ENCODE results near the gene TELO2. TPM values are rescaled to one million over a fixed set of nuclear protein-coding genes. Genes with fewer than 3 reads are reported as not detected.

TELO2 gene
- total RNA-seq, 1 donor from 2014 or later, result 94.1 TPM

DNA sequence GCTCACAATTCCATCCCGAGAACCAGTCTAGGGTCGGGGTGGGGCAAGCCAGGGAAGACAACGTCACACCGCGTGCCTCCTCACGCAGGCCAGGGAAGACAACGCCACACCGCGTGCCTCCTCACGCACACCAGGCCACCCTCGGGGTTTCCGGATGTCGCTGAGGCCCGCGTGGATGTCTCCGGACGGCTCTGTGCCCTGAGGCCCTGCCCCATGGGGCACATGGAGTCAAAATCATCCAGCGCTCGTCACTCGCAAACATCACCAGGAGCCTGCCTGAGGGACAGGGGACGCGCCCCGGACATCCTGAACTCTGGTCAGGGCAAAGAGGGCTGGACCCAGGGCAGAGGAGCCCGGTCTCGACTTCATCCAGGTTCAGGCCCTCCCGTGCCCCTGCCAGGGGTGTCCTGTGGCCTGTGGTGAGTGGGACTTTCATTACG is 44.0 kb downstream of the TELO2 start:
- Mint-ChIP-seq H3K27me3 (ENCODE audit: insufficient read depth) (no peaks in the 10 kb centered on the region), H3K36me3 (ENCODE audit: low read depth) (peaks cover 31% of the 10 kb centered on the region), H3K4me3 (peak overlapping the region; percentile 98), H3K9me3 (no peaks in the 10 kb centered on the region), H3K4me1 (ENCODE audit: low read depth) (peaks cover 48% of the 10 kb centered on the region), H3K27ac (peak overlapping the region; percentile 77)
- intact Hi-C loops (cut with micrococcal nuclease), result loop anchor here (5.0 to 10.0 kb wide), 2 partner anchors 175 to 232 kb away; partner anchors contain the start of gene UBE2I
- DNase-seq (ENCODE audit: low spot score), result no peak

DNA sequence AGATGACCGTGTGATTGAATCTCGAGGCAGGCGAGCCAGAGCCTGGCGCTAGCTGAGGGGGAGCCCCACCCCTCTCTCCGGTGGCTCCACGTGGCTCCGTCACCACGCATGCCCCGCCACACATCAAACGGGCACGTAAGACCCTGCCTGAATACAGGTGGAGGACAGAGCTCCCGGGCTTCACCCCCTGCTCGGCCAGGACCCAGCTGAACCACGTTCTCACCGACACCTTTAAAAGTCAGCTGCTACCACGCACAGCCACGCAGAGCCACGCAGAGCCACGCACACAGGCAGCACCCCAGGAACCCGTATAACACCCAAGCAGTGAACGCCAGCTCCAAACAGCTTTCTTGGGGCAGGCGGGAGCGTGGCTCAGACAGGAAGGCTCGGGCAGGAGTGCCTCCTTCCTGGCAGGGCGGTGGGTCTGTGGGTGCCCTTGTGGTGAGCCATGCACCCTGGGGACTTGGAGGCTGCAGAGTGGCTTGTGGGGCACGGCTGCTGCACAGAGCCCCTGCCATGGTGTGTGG is 44.7 kb downstream of the TELO2 start:
- no peak for DNase-seq (ENCODE audit: low spot score)
- peaks cover 34% of the 10 kb centered on the region for H3K36me3 Mint-ChIP-seq (ENCODE audit: low read depth)

DNA sequence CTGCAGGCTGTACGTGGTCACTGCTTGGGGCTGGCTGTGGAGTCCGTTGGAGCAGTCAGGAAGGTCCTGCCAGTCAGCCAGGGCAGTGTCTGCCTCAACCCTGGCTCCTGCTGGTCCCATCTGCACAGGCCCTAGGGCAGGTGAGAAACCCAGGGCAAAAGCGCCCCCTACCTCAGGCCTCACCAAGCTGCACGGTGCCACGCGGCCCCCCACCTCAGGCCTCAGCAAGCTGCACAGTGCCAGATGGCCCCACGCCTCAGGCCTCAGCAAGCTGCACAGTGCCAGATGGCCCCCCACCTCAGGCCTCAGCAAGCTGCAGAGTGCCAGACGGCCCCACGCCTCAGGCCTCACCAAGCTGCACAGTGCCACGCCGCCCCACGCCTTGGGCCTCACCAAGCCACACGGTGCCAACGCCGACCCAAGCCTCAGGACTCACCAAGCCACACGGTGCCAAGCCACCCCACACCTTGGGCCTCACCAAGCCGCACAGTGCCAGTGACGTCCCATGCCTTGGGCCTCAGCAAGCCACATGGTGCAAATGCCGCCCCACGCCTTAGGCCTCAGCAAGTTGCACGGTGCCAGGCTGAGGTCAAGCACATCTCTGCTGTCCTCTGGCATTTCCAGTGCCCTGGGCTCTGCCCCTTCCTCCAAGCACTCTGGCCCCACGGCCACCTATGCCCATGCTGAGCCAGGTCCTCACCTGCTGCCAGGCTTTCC is 45.8 kb downstream of the TELO2 start:
- H3K27ac Mint-ChIP-seq, result peak overlapping the region; percentile 55
- H3K9me3 Mint-ChIP-seq, result no peaks in the 10 kb centered on the region
- intact Hi-C loops (cut with micrococcal nuclease), result loop anchor here (5.0 to 10.0 kb wide), 2 partner anchors 177 to 234 kb away; partner anchors contain the start of gene UBE2I
- H3K4me3 Mint-ChIP-seq, result no peak overlapping the region
- H3K4me1 Mint-ChIP-seq (ENCODE audit: low read depth), result peaks cover 55% of the 10 kb centered on the region
- no peaks in the 10 kb centered on the region for H3K27me3 Mint-ChIP-seq (ENCODE audit: insufficient read depth)
- no peak for DNase-seq (ENCODE audit: low spot score)
- peaks cover 40% of the 10 kb centered on the region for H3K36me3 Mint-ChIP-seq (ENCODE audit: low read depth)

More for the DNA sequence above, 44.7 kb downstream of the TELO2 start:
- intact Hi-C loops (cut with micrococcal nuclease), result loop anchor here (5.0 to 10.0 kb wide), 2 partner anchors 176 to 233 kb away; partner anchors contain the start of gene UBE2I
- no peaks in the 10 kb centered on the region for H3K9me3 Mint-ChIP-seq
- peak overlapping the region; percentile 77 for H3K27ac Mint-ChIP-seq
- peak overlapping the region; percentile 98 for H3K4me3 Mint-ChIP-seq
- no peaks in the 10 kb centered on the region for H3K27me3 Mint-ChIP-seq (ENCODE audit: insufficient read depth)
- H3K4me1 Mint-ChIP-seq (ENCODE audit: low read depth), result peaks cover 52% of the 10 kb centered on the region

DNA sequence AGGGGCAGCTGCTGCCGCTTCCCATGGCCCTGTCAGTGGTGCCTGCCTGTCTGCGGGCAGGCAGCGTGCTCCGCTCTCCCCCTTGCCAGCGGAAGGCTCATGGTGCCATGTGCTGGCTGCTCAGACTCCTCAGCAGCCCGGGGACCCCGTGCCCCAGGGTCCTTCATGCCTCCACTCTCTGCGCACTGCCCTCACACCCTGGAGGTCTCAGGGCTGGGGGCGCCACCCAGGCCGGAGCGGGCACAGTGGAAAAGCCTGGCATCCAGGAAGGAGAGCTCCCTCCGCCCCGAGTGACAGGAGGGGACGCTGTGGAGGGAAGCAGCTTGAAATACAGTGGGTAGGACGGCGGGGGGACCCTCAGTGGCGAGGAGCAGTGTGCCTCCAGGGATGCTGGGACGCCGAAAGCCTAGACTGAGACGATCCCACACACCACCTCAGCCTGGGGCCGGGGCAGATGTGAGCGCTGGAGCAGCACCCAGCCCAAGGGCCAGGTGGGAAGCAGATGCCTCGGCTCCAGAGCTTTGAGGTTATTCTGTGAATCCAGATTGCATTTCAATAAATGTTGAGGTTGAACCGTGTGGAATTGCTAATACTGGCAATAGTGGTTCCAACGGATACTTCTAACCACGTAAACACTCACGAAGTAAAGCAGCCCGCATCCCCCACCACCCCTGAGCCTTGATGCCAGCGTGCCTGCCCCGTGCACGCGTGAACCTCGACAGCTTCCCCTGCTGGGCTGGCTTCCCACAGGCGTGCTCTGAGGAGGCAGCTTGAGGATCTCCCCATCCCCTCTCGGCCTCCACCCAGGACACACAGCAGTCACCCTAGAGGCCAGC is 46.8 kb downstream of the TELO2 start:
- Mint-ChIP-seq H3K9me3 (no peaks in the 10 kb centered on the region), H3K4me1 (ENCODE audit: low read depth) (peaks cover 55% of the 10 kb centered on the region), H3K4me3 (no peak overlapping the region), H3K36me3 (ENCODE audit: low read depth) (peaks cover 36% of the 10 kb centered on the region), H3K27me3 (ENCODE audit: insufficient read depth) (no peaks in the 10 kb centered on the region), H3K27ac (peak overlapping the region; percentile 55)
- DNase-seq (ENCODE audit: low spot score), result no peak
- intact Hi-C loops (cut with micrococcal nuclease), result loop anchor here (5.0 to 10.0 kb wide), 2 partner anchors 178 to 235 kb away; partner anchors contain the start of gene UBE2I

DNA sequence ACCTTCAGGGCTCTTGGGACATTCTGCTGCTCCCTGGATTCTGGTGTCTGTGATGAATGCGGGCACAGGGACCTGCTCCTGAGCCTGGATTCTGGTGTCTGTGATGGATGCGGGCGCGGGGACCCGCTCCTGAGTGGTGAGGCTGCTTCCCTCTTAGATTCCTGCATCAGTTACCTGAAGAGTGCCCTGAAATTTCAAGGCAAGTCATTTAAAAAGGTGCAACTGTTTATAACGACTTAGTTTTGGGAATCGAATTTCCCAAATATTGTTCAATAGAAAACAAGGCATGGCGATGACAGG is 47.3 kb downstream of the TELO2 start:
- DNase-seq (ENCODE audit: low spot score), result no peak
- Mint-ChIP-seq H3K4me1 (ENCODE audit: low read depth) (peaks cover 55% of the 10 kb centered on the region), H3K9me3 (no peaks in the 10 kb centered on the region), H3K36me3 (ENCODE audit: low read depth) (peaks cover 35% of the 10 kb centered on the region), H3K27ac (peak overlapping the region; percentile 53), H3K4me3 (no peak overlapping the region), H3K27me3 (ENCODE audit: insufficient read depth) (no peaks in the 10 kb centered on the region)
- intact Hi-C loops (cut with micrococcal nuclease), result no loop called here

DNA sequence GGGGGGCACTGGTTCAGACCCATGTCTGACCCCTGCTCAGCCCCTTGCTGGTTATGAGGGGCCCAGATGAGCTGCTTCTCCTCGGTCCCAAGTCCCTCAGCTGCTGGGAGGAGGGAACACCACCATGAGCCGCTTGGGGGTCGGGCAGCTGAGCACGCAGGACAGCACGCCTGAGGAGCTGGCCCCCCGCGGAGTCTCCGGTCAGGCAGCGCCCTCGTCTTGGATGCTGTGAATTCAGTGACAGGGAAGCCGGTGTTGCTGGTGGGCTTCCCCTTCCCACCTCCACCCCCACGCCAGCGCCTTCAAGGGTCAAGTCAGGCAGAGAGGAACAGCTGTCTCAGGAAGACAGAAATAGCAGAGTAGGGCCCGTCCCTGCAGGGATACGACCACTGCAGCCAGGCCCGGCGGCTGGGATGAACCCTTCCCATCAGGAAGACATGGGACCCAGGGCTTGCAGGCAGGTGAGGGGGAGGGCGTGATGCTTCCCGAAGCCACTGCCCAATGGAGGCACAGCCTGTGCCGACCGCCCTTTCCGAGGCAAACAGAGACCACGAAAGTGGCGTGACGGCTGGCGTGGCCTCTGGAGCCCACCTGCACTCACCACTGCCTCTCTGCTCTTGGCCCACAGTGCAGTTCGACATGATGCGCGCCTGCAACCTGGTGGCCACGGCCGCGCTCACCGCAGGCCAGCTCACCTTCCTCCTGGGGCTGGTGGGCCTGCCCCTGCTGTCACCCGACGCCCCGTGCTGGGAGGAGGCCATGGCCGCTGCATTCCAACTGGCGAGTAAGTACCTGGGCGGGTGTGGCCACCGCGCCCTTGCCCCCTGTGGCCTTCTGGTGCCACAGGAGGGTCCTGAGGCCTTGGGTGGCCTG is 48.4 kb downstream of the TELO2 start:
- Mint-ChIP-seq H3K9me3 (no peaks in the 10 kb centered on the region), H3K4me1 (ENCODE audit: low read depth) (peaks cover 50% of the 10 kb centered on the region), H3K4me3 (no peak overlapping the region), H3K27me3 (ENCODE audit: insufficient read depth) (no peaks in the 10 kb centered on the region), H3K27ac (peak overlapping the region; percentile 44), H3K36me3 (ENCODE audit: low read depth) (peaks cover 33% of the 10 kb centered on the region)
- DNase-seq (ENCODE audit: low spot score), result no peak
- intact Hi-C loops (cut with micrococcal nuclease), result loop anchor here (2.0 kb wide), 3 partner anchors 67 to 121 kb away; partner anchors contain the start of genes CLCN7, CRAMP1, IFT140 and UQCC4

DNA sequence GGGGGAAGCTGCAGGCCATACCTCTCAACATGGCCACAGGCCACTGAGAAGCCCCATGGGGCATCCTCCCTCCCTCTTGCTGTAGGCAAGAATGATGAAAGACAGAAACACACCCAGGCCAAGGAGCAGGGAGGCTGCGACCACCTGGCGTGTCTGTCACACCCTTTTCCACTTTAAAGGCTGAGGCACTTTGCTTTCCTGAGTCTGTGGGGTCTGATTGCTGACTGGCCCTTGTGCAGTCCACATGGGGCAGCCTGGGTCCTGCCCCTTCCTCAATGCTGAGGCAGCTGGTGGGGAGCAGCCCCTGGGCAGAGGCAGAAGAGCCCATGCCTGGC is 49.0 kb downstream of the TELO2 start:
- Mint-ChIP-seq H3K27me3 (ENCODE audit: insufficient read depth) (no peaks in the 10 kb centered on the region), H3K9me3 (no peaks in the 10 kb centered on the region), H3K36me3 (ENCODE audit: low read depth) (peaks cover 28% of the 10 kb centered on the region), H3K4me1 (ENCODE audit: low read depth) (peaks cover 44% of the 10 kb centered on the region), H3K4me3 (no peak overlapping the region), H3K27ac (peak overlapping the region; percentile 91)
- intact Hi-C loops (cut with micrococcal nuclease), result loop anchor here (2.0 kb wide), 3 partner anchors 67 to 121 kb away; partner anchors contain the start of genes CLCN7, CRAMP1, IFT140 and UQCC4
- no peak for DNase-seq (ENCODE audit: low spot score)

DNA sequence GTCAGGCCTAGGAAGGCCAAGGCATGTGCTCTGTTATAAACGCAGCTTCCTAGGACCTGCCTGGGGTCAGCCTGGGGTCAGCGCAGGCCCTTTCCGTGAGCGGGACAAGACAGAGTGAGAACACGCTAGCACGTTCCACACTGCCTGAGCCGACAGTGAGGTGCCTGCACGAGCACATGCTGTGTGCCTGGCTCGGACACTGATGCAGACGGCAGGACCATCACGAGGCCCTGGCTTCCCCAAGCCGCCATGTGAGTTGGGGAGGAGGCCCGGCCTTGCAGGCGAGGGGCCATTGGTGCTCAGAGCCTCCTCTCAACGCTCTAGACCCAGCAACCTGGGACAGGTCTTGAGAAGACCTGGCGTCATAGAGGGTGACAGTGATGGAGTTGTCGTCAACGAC is 49.4 kb downstream of the TELO2 start:
- no peaks in the 10 kb centered on the region for H3K9me3 Mint-ChIP-seq
- intact Hi-C loops (cut with micrococcal nuclease), result loop anchor here (2.0 kb wide), 3 partner anchors 68 to 122 kb away; partner anchors contain the start of genes CLCN7, CRAMP1, IFT140 and UQCC4
- H3K36me3 Mint-ChIP-seq (ENCODE audit: low read depth), result peaks cover 27% of the 10 kb centered on the region
- H3K4me1 Mint-ChIP-seq (ENCODE audit: low read depth), result peaks cover 41% of the 10 kb centered on the region
- H3K4me3 Mint-ChIP-seq, result no peak overlapping the region
- no peak for DNase-seq (ENCODE audit: low spot score)
- H3K27ac Mint-ChIP-seq, result peak overlapping the region; percentile 91
- H3K27me3 Mint-ChIP-seq (ENCODE audit: insufficient read depth), result no peaks in the 10 kb centered on the region

DNA sequence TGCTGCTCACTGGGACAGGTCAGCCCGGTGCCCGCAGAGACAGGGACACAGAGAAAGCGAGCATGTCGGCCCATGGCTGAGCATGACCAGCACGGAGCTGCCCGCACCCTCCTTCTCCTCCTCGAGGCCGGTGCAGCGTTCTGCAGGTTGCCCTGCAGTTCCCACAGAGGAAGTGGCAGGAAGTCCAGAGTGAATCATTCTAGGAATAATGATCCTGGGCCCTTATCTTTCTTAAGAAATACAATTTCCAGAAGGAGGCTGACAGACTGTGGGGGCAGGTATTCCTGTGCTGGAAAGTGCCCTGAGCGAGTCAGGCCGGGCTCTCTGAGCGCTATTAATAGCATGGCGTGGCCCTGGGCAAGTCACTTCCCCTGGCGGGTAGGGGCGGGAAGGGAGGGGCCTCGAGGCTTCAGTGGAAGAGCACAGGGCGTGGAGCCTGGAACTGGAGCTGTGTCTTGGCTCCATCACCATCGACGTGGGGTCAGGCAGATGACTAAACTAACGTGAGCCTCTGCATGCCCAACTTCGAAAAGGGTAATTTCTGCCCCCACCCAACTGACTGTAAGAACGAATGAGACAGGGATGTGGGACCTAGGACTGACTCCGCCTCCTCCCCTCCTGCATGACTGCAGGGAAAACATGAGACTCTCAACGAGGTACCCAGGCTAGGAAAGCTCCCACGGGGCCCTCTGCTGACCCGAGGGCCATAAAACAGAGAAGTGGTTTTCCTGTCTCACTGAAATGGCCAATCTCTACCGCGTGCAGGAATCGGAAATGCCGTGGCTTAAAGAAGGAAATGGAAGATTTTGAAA is 50.1 kb downstream of the TELO2 start:
- intact Hi-C loops (cut with micrococcal nuclease), result loop anchor here (1.0 to 2.0 kb wide), 6 partner anchors 8 to 163 kb away; partner anchors contain the start of genes CLCN7, CRAMP1, IFT140 and MAPK8IP3
- Mint-ChIP-seq H3K27ac (peak overlapping the region; percentile 91), H3K4me1 (ENCODE audit: low read depth) (peaks cover 34% of the 10 kb centered on the region)

DNA sequence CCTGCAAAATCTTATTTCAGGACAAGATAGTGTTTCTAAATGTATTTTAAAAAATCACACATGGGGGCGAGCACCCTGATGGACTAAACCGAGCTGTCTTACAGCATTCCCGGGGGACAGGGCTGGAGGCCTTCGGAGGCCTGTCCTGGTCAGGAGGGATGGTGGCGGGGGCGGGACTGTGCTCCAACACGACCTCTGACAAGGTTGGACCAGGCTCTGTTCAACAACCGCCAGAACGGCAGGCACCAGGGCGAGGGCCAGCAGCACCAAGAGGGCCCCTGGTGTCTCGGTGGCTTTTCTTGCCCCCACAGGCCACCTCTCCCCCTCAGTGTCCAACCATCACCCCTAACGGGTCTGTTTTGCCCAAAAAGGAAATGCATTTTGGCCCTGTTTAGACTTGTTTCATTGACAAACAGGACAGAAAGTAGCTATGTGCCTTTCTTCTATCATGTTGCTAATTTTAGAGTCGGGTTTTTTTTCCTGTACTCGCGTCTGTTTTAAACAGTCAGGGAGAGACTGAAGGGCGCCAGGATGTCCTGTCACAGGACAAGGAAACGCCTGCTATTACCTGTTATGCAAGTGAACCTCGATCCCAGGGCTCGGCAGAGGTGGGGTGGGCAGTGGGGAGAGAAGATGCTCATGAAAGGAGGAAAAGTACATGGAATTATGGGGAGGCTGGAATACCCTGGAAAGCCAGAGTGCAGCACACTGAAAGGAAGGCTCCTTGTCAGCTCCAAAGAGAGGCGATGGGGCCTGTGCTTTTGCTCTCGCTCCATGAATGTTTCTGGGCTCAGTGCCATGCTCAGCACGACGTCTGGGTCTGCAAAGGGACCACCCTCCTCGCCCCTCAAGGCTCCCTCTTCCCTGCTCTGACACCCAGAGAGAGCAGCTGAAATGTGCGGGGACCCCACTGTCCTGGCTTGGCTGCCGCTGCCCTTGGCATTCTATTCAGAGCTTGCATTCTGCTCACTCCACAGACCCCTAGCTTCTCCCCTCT is 52.2 kb downstream of the TELO2 start:
- DNase-seq (ENCODE audit: low spot score), result no peak
- Mint-ChIP-seq H3K4me3 (peak overlapping the region; percentile 22), H3K36me3 (ENCODE audit: low read depth) (peaks cover 29% of the 10 kb centered on the region), H3K27ac (peak overlapping the region; percentile 55), H3K9me3 (no peaks in the 10 kb centered on the region), H3K4me1 (ENCODE audit: low read depth) (peaks cover 29% of the 10 kb centered on the region), H3K27me3 (ENCODE audit: insufficient read depth) (no peaks in the 10 kb centered on the region)
- intact Hi-C loops (cut with micrococcal nuclease), result no loop called here

More for the DNA sequence above, 50.1 kb downstream of the TELO2 start:
- DNase-seq (ENCODE audit: low spot score), result peak; percentile 38
- H3K9me3 Mint-ChIP-seq, result no peaks in the 10 kb centered on the region
- H3K36me3 Mint-ChIP-seq (ENCODE audit: low read depth), result peaks cover 25% of the 10 kb centered on the region
- peak overlapping the region; percentile 70 for H3K4me3 Mint-ChIP-seq
- H3K27me3 Mint-ChIP-seq (ENCODE audit: insufficient read depth), result no peaks in the 10 kb centered on the region
